SU-DHL-6 (cell line): ENCODE measurements around the gene GABBR2.

Source experiments
- H2AFZ ChIP-seq: fragments of 200-600 bp; sonication (generic); 2 replicates; pipeline ENCODE4 v1.6.1; 2014; ENCODE audit warnings: low read depth, mild to moderate bottlenecking, moderate library complexity, mixed read lengths, antibody characterized with exemption, low read length; ENCODE audit not compliant: severe bottlenecking
- H3F3A ChIP-seq: fragments of 200-600 bp; shearing (Covaris generic); 2 replicates; pipeline ENCODE4 v1.6.0; 2016; ENCODE audit warnings: antibody characterized with exemption, mild to moderate bottlenecking; ENCODE audit not compliant: insufficient read depth
- H3K27ac ChIP-seq: fragments of 200-600 bp; sonication (generic); 2 replicates; pipeline ENCODE4 v1.5.1; 2016; ENCODE audit warnings: low read depth, mild to moderate bottlenecking, low read length, moderate library complexity, mixed read lengths
- H3K27me3 ChIP-seq: fragments of 200-600 bp; sonication (generic), shearing (Covaris generic); 2 replicates; pipeline ENCODE4 v1.6.0; 2014; ENCODE audit warnings: mild to moderate bottlenecking, low read length
- H3K36me3 ChIP-seq: fragments of 200-600 bp; sonication (generic); 2 replicates; pipeline ENCODE4 v1.6.1; 2014; ENCODE audit warnings: mild to moderate bottlenecking, low read length, mixed read lengths
- H3K4me2 ChIP-seq: fragments of 300-600, 200-600 bp; shearing (Covaris generic), sonication (generic); 2 replicates; pipeline ENCODE4 v1.6.0; 2014; ENCODE audit warnings: low read length, low read depth, mild to moderate bottlenecking; ENCODE audit not compliant: poor library complexity, severe bottlenecking
- H3K4me3 ChIP-seq: fragments of 200-600 bp; sonication (generic); 2 replicates; pipeline ENCODE4 v1.5.1; 2014; ENCODE audit warnings: antibody characterized with exemption, low read length, mild to moderate bottlenecking, mixed read lengths; ENCODE audit not compliant: insufficient read depth, poor library complexity, severe bottlenecking
- H3K79me2 ChIP-seq: fragments of 200-600 bp; sonication (generic); 2 replicates; pipeline ENCODE4 v1.6.1; 2014; ENCODE audit warnings: mild to moderate bottlenecking, low read length, moderate library complexity; ENCODE audit not compliant: insufficient read depth
- H3K9ac ChIP-seq: fragments of 200-600 bp; sonication (generic); 2 replicates; pipeline ENCODE4 v1.7.0; 2014; ENCODE audit warnings: mild to moderate bottlenecking, low read length
- H3K9me2 ChIP-seq: fragments of 200-600 bp; sonication (generic); replicated peaks from 2 replicates; pipeline ENCODE4 v1.6.1; 2014; ENCODE audit warnings: low read length; ENCODE audit not compliant: insufficient read depth
- H3K9me3 ChIP-seq: fragments of 200-600 bp; sonication (generic); 2 replicates; pipeline ENCODE4 v1.6.1; 2014; ENCODE audit warnings: low read length, mixed read lengths; ENCODE audit not compliant: insufficient read depth
- H4K20me1 ChIP-seq: fragments of 200-600 bp; sonication (generic); 2 replicates; pipeline ENCODE4 v1.6.1; 2014; ENCODE audit warnings: low read depth, mild to moderate bottlenecking, antibody characterized with exemption, low read length, moderate library complexity, mixed read lengths
- CTCF ChIP-seq: fragments of 200-600 bp; sonication (generic); IDR thresholded peaks from one replicate; pipeline ENCODE4 v1.5.1; 2017; ENCODE audit warnings: antibody characterized with exemption, mild to moderate bottlenecking, low read length, moderate library complexity; ENCODE audit not compliant: insufficient read depth, poor library complexity, severe bottlenecking
- EZH2phosphoT487 ChIP-seq: fragments of 200-600 bp; sonication (generic), shearing (Covaris generic); conservative IDR thresholded peaks from 2 replicates; pipeline ENCODE4 v1.6.1; 2018; ENCODE audit warnings: mild to moderate bottlenecking, antibody characterized with exemption, low read length, moderate library complexity, mixed read lengths

Gene GABBR2

GRCh38 chr9:98326459-98327248 is 382.1 kb downstream of the GABBR2 start:
- no peak overlapping the region for H3K4me3 ChIP-seq
- no peak for TF ChIP-seq EZH2phosphoT487
- no peak for TF ChIP-seq CTCF
- no peak overlapping the region for H2AFZ ChIP-seq

DNA sequence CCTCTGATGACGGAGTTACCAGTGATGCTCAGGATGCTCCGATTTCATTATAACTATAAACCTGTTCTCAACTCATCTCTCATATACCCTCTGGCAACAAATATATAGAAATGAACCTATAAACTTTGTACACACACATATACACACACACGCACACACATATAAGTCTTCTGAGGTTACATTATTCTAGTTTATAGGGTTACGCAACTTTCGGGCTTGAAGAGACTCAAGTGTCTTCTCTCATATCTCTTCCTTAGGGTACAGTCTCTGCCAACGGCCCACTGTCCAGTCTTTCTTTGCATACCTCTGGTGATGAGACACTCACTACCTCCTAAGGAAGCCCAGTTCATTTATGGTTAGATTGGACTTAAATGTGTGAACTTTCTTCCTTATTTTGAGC is 383.9 kb downstream of the GABBR2 start:
- H3K4me2 ChIP-seq, result no peak overlapping the region
- H2AFZ ChIP-seq, result no peak overlapping the region
- H3K4me3 ChIP-seq, result no peak overlapping the region
- H3K9ac ChIP-seq, result no peak overlapping the region
- H3F3A ChIP-seq, result no peaks in the 10 kb centered on the region
- no peaks in the 10 kb centered on the region for H4K20me1 ChIP-seq
- no peak overlapping the region for H3K27ac ChIP-seq
- H3K27me3 ChIP-seq, result no peaks in the 10 kb centered on the region
- H3K9me3 ChIP-seq, result no peaks in the 10 kb centered on the region
- no peaks in the 10 kb centered on the region for H3K79me2 ChIP-seq
- H3K36me3 ChIP-seq, result no peaks in the 10 kb centered on the region
- H3K9me2 ChIP-seq, result no peaks in the 10 kb centered on the region
- TF ChIP-seq EZH2phosphoT487, result no peak
- no peak for TF ChIP-seq CTCF

More at GRCh38 chr9:98326459-98327248, 382.1 kb downstream of the GABBR2 start:
- no peaks in the 10 kb centered on the region for H3K27me3 ChIP-seq
- H3K9me3 ChIP-seq, result no peaks in the 10 kb centered on the region
- no peaks in the 10 kb centered on the region for H3K9me2 ChIP-seq
- H3K79me2 ChIP-seq, result no peaks in the 10 kb centered on the region
- H3F3A ChIP-seq, result no peaks in the 10 kb centered on the region
- H3K4me2 ChIP-seq, result no peak overlapping the region
- H3K9ac ChIP-seq, result no peak overlapping the region
- H3K36me3 ChIP-seq, result no peaks in the 10 kb centered on the region
- no peaks in the 10 kb centered on the region for H4K20me1 ChIP-seq
- H3K27ac ChIP-seq, result no peak overlapping the region

- Histone ChIP-seq H3K27ac (no peak overlapping the region), H3K4me3 (no peak overlapping the region), H3K4me2 (no peak overlapping the region), H3K9ac (no peak overlapping the region), H3K9me2 (no peaks in the 10 kb centered on the region), H3K9me3 (no peaks in the 10 kb centered on the region), H3K27me3 (no peaks in the 10 kb centered on the region), H3K36me3 (no peaks in the 10 kb centered on the region), H2AFZ (no peak overlapping the region), H3K79me2 (no peaks in the 10 kb centered on the region), H4K20me1 (no peaks in the 10 kb centered on the region), H3F3A (no peaks in the 10 kb centered on the region)
- TF ChIP-seq CTCF (no peak), EZH2phosphoT487 (no peak)
These were observed 385.0 kb downstream of the GABBR2 start for GRCh38 chr9:98323831-98324135.
